ENCODE data around the gene MRPS2. TPM values are rescaled to one million over a fixed set of nuclear protein-coding genes. Genes with fewer than 3 reads are reported as not detected.

Gene MRPS2
- total and polyA plus RNA-seq, 4 donors = 10.9 to 71.8 (median 31.5) TPM

- 77% methylated on average over 16 of the region's 17 CpGs for WGBS
- peaks cover 0 to 2% (median 0%) of the 10 kb centered on the region in 4 donors for H3K27me3 ChIP-seq (ENCODE audit: control insufficient read depth in 4 of 4, insufficient read depth in 4 of 4, low read length in 3 of 4)
- no peak overlapping the region for H3K9ac ChIP-seq (ENCODE audit: low read depth in 1 of 2, low read length in 2 of 2)
- no peak overlapping the region for H3K27ac ChIP-seq (ENCODE audit: low read depth in 1 of 2, low read length in 2 of 2)
- no peaks in the 10 kb centered on the region for H3K36me3 ChIP-seq (ENCODE audit: control insufficient read depth in 4 of 4, insufficient read depth in 3 of 4, low read depth in 1 of 4, low read length in 3 of 4)
- no peak overlapping the region for H3K4me3 ChIP-seq (ENCODE audit: low read depth in 1 of 3, low read length in 3 of 3)
- no peaks in the 10 kb centered on the region for H3K9me3 ChIP-seq (ENCODE audit: control insufficient read depth in 4 of 4, low read length in 3 of 4)
- no peak for DNase-seq (ENCODE audit: low spot score)
- TF ChIP-seq SP1 (IDR thresholded peaks at IDR 0.05) (no peak), GABPA (IDR thresholded peaks at IDR 0.05 in 1 of 2, conservative IDR thresholded peaks at IDR 0.05 in 1 of 2) (no peak), ZBTB33 (IDR thresholded peaks at IDR 0.05) (no peak), RAD21 (IDR thresholded peaks at IDR 0.05) (no peak), YY1 (IDR thresholded peaks at IDR 0.05) (no peak), TAF1 (conservative IDR thresholded peaks at IDR 0.05) (no peak), ATF3 (IDR thresholded peaks at IDR 0.05) (no peak), RXRA (IDR thresholded peaks at IDR 0.05) (no peak), HNF4A (conservative IDR thresholded peaks at IDR 0.05) (no peak), NR2F2 (IDR thresholded peaks at IDR 0.05) (no peak), HNF4G (IDR thresholded peaks at IDR 0.05) (no peak), FOXA2 (IDR thresholded peaks at IDR 0.05) (no peak)
- TF ChIP-seq, protein P1, sequence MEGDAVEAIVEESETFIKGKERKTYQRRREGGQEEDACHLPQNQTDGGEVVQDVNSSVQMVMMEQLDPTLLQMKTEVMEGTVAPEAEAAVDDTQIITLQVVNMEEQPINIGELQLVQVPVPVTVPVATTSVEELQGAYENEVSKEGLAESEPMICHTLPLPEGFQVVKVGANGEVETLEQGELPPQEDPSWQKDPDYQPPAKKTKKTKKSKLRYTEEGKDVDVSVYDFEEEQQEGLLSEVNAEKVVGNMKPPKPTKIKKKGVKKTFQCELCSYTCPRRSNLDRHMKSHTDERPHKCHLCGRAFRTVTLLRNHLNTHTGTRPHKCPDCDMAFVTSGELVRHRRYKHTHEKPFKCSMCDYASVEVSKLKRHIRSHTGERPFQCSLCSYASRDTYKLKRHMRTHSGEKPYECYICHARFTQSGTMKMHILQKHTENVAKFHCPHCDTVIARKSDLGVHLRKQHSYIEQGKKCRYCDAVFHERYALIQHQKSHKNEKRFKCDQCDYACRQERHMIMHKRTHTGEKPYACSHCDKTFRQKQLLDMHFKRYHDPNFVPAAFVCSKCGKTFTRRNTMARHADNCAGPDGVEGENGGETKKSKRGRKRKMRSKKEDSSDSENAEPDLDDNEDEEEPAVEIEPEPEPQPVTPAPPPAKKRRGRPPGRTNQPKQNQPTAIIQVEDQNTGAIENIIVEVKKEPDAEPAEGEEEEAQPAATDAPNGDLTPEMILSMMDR (IDR thresholded peaks at IDR 0.05; ENCODE audit: low read depth, low read length, missing input control) = no peak
- TF ChIP-seq, protein P2, sequence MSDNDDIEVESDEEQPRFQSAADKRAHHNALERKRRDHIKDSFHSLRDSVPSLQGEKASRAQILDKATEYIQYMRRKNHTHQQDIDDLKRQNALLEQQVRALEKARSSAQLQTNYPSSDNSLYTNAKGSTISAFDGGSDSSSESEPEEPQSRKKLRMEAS (IDR thresholded peaks at IDR 0.05) = no peak
- no peaks in the 10 kb centered on the region for H3K4me1 ChIP-seq (ENCODE audit: control insufficient read depth in 4 of 4, insufficient read depth in 4 of 4, low read length in 3 of 4)
Measured at GRCh38 chr9:135514342-135515082, 14.0 kb downstream of the MRPS2 start.

GRCh38 chr9:135515083-135515951 lies 14.8 kb downstream of the MRPS2 start:
- DNase-seq (ENCODE audit: low spot score) = no peak
- H3K4me1 ChIP-seq (ENCODE audit: control insufficient read depth in 4 of 4, insufficient read depth in 4 of 4, low read length in 3 of 4) = no peaks in the 10 kb centered on the region
- TF ChIP-seq RXRA (IDR thresholded peaks at IDR 0.05) (no peak), JUND (IDR thresholded peaks at IDR 0.05) (no peak), SP1 (IDR thresholded peaks at IDR 0.05) (no peak), NR2F2 (IDR thresholded peaks at IDR 0.05) (no peak), FOXA1 (IDR thresholded peaks at IDR 0.05) (no peak), FOXA2 (IDR thresholded peaks at IDR 0.05) (no peak), GABPA (IDR thresholded peaks at IDR 0.05 in 1 of 2, conservative IDR thresholded peaks at IDR 0.05 in 1 of 2) (no peak), HNF4A (conservative IDR thresholded peaks at IDR 0.05) (no peak)
- TF ChIP-seq, protein P1 (IDR thresholded peaks at IDR 0.05; ENCODE audit: low read depth, low read length, missing input control) = no peak
- TF ChIP-seq, protein P3, sequence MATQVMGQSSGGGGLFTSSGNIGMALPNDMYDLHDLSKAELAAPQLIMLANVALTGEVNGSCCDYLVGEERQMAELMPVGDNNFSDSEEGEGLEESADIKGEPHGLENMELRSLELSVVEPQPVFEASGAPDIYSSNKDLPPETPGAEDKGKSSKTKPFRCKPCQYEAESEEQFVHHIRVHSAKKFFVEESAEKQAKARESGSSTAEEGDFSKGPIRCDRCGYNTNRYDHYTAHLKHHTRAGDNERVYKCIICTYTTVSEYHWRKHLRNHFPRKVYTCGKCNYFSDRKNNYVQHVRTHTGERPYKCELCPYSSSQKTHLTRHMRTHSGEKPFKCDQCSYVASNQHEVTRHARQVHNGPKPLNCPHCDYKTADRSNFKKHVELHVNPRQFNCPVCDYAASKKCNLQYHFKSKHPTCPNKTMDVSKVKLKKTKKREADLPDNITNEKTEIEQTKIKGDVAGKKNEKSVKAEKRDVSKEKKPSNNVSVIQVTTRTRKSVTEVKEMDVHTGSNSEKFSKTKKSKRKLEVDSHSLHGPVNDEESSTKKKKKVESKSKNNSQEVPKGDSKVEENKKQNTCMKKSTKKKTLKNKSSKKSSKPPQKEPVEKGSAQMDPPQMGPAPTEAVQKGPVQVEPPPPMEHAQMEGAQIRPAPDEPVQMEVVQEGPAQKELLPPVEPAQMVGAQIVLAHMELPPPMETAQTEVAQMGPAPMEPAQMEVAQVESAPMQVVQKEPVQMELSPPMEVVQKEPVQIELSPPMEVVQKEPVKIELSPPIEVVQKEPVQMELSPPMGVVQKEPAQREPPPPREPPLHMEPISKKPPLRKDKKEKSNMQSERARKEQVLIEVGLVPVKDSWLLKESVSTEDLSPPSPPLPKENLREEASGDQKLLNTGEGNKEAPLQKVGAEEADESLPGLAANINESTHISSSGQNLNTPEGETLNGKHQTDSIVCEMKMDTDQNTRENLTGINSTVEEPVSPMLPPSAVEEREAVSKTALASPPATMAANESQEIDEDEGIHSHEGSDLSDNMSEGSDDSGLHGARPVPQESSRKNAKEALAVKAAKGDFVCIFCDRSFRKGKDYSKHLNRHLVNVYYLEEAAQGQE (IDR thresholded peaks at IDR 0.05) = no peak

More at GRCh38 chr9:135515083-135515951, 14.8 kb downstream of the MRPS2 start:
- Histone ChIP-seq H3K27me3 (ENCODE audit: control insufficient read depth in 4 of 4, insufficient read depth in 4 of 4, low read length in 3 of 4) (peaks cover 0 to 2% (median 0%) of the 10 kb centered on the region in 4 donors), H3K27ac (ENCODE audit: low read depth in 1 of 2, low read length in 2 of 2) (no peak overlapping the region), H3K4me3 (ENCODE audit: low read depth in 1 of 3, low read length in 3 of 3) (no peak overlapping the region), H3K9me3 (ENCODE audit: control insufficient read depth in 4 of 4, low read length in 3 of 4) (no peaks in the 10 kb centered on the region), H3K36me3 (ENCODE audit: control insufficient read depth in 4 of 4, insufficient read depth in 3 of 4, low read depth in 1 of 4, low read length in 3 of 4) (no peaks in the 10 kb centered on the region), H3K9ac (ENCODE audit: low read depth in 1 of 2, low read length in 2 of 2) (no peak overlapping the region)
- 85% methylated on average over 31 of the region's 31 CpGs for WGBS

Data from liver (tissue), 9 donors.